NCI-H2029 treated with DMSO at 0.1 percent for 48 hours (cell line): ENCODE measurements around the gene MYCN.

ENCODE experiments used
- DNase-seq: peaks from one replicate; lab custom pipeline; 2025; lab: John Stamatoyannopoulos, UW

The MYCN gene

DNA sequence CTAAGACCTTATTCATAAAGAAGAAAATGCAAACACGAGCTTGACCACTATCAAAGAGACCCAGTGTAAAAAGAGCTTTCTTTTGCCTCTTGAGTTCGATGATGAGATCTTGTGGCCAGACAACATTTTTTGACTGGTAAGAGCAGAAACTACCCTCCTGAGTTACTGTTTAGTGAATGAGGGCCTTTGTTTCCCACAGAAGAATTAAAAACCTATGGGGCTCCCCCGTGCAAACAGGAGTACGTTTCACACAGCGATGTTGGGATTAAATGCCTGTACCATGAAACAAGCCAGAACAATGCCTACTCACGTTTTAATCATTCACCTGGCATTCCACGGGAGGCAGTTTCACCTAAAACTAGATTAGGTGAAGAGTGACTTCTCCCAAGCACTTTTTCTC, 36.0 kb downstream of the MYCN start:
- DNase-seq, result no peak

DNA sequence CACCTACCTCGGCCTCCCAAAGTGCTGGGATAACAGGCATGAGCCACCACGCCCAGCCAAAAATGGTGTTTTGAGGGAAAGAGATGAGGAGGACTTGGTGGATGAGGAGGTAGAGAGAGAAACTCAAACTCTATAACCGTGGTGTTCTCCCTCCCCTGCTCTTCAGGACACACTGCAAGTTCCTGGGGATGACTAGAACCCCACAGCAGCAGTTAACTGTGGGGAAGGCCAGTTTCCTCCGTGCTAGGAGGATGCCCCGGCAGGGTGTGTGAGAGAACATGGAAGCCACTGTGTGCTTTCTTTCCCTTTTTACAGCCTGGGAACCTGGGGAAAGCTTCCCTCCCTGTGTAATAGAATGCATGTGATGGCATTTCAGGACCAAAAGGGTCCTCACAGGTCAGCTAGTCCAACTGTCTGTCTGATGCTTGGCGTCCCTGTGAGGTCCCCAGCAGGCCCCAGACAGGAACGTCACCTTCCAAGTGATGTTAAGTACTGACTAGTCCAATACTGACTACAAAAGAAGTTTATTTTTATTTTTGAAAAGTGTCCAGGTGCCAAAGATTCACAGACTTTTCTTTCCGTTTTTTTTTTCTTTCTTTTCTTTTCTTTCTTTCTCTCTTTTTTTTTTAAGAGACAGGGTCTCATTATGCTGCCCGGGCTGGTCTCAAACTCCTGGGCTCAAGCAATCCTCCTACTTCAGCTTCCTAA, 38.9 kb downstream of the MYCN start:
- DNase-seq, result no peak

GRCh38 chr2:15979759-15980604, 39.6 kb downstream of the MYCN start:
- DNase-seq, result no peak

DNA sequence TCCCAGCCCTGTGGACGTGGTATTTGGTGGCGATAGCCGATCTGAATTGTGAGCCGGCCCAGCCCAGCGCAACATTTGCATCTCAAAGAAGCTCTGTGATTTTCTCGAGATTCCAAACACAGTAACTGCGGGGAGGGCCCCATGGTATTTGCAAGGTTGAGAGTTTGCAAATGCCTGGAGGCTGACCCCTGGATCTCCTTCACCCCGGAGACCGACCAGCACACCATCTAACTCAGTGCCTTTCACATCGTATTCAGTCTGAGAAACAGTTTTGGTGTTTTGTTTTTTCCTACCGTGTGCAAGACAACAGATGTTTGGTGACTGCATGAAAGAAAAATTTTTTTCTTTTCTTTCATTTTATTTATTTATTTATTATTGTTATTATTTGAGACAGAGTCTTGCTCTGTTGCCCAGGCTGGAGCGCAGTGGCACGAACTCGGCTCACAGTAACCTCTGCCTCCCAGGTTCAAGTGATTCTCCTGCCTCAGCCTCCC, 40.3 kb downstream of the MYCN start:
- no peak for DNase-seq

DNA sequence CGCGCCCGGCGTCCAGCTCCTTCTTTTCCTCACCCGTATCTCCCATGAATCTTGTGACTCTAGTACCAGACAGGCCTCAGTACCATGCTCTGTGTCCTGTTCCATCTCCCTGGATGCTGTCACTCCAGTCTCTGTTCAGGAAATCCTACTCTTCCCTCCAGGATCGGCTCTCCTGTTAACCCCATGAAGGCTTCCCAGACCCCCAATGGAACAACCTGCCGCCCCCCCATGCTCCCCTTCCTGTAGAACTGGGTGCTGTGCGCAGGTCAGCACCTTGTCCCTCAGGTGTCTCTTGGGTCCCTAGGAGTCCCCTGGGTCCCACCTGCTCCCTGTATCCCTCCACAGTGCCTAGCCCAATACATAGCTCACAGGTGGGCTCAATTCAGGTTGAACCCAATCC, 41.3 kb downstream of the MYCN start:
- no peak for DNase-seq

GRCh38 chr2:15982285-15983044, 42.1 kb downstream of the MYCN start:
- DNase-seq, result no peak

DNA sequence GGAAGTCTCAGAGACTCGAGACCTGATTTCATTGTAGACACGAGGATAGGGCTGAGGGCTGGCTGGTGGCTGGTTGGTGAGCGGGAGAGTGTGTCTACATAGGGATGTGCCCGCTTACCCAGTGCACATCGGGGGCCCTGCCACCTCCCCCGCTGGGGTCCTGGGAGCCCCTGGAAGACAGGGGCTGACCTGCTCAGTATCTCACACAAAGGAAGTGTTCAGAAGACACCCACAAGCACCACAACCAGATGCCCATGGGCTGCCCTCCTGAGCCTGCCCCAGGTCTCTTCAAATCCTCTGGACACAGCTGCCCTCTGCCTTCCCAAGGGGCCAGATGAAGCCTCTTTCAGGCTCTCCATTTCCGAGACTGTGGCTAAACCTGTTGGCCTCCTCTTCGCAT, 43.1 kb downstream of the MYCN start:
- no peak for DNase-seq

DNA sequence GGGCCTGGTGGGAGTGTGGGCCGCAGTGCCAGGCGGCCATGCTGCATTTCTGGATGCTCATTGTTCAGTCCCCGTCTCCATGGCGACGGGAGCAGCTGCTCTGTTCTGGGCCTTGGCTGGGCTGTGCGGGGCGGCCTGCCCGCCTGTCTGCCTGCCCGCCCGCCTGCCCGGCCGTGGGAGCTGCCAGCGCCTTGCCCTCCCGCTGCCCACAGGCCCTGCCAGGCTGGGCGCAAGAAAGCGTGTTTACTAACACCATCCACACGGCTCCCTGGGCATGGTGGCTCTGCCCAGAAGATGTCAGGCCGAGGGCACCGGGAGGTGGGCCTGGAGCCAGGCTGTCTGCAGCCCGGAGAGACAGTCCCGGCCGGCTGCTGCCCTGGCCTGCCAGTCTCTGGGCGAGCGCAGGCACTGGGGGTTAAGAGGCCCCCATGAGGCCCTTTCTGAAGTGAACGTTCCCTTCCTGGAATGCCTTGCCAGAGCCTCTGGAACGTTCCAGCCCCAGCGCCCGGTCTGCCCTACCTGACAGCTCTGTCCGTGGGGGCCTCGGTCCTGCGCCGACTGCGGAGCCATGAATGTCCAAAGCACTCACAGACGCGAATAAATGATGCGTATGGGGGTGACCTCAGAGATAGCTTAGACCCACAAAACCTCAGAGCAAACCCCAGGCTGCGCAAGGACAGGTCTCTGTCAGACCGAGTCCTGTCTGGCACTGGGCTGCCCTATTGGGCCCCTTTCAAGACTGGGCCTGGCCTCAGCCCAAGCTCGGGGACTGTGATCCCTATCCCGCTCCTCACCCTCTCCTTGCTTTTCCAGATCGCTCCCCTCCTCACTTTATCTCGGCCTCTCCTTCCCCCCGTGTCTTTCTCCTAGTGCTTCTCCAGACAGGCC, 44.3 kb downstream of the MYCN start:
- DNase-seq, result no peak

GRCh38 chr2:15985531-15985930, 45.2 kb downstream of the MYCN start:
- DNase-seq, result no peak

DNA sequence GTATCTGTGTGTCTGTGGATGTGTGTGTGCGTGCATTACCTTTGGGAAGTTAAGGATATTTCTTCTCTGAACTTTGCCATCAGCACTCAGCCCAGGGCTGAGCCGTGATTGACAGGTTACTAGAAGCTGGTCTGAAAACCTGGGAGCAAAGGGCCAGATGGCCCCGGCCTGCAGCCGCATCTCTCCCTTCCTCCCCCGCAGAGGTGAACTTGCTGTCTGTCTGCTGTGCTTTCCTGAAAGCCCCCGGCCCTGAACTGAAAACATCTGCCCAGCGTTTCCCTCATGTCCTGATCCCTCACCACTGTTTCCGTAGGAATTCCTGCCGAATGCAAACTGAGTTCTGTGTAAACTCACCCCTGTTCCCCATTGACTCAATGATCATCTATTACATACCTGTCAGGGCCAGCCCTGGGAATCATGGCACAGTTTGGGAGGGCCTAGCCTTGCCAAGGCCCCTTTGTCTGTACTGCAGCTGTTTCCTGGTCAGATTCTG, 45.8 kb downstream of the MYCN start:
- DNase-seq, result no peak

DNA sequence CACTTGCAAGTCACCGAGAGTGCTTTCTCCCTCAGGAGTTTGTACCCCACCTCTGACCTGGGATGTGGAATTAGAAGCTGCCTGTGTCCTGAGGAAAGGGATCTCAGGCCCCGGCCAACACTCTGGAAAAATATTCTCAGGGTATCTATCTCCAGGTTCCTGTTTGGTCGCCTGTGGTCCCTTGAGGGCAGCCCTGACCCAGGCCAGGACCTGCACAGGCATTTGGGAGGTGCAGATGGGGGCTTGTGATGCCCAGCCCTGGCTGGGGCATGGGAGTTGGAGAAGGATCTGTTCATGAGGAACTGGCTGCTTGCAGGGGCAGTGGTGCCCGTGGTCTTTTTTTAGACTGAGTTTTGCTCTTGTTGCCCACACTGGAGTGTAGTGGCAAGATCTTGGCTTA, 46.3 kb downstream of the MYCN start:
- no peak for DNase-seq

DNA sequence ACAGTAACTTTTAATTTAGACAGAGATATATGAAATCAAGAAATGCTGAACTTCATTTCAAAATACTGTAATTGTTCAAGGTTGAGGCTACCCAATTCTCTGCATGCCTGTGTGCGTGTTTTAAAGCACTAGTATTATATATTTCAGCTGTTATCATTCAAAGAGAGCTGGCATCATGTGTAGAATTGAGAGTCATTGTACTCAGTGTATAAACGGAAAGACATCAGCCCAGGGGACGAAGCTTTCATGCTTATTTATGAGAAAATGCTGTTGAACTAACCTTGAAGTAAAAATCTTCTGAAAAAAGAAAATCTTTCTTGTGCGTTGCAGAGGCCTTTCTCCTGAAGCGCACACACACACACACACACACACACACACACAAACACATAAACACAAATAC, 48.4 kb downstream of the MYCN start:
- no peak for DNase-seq

GRCh38 chr2:15989559-15989958, 49.2 kb downstream of the MYCN start:
- DNase-seq, result no peak

- no peak for DNase-seq
Observed at GRCh38 chr2:15990151-15991101, 50.1 kb downstream of the MYCN start.

DNA sequence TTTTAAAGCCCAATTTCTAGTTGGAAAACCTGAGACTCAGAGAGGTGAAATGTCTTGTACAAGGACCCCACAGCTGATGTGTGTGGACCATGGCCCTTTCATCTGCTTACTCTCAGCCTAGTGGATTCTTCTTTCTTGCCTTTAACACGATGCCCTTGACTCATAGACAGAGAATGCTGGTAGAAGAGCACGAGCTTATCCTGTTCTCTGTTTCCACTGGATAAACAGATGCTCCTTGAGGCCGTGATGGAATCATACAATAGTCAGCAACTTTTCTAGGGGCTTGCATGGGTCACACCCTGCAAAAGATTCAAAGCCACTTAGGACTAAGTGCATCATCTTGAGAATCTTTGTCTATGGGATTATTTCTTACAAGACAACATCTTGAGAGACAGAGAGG, 50.9 kb downstream of the MYCN start:
- no peak for DNase-seq

GRCh38 chr2:15992457-15993231, 52.3 kb downstream of the MYCN start:
- no peak for DNase-seq

DNA sequence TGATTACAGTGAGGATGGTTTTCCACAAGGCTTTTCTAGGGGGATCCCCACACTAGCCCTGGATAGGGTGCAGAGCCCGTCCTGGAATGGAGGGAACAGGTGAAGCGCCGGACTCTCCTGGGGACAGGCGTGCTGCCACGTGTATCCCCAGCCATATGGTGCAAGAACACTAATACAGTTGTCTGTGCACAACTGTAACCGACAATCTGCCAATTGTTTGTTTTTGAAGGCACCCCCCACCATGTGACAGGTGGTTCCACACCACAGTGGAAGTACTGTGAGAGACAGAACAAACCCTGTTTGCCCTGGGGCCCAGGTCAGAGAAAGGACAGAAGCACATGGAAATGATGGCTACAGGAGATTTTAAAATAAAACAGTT, 52.9 kb downstream of the MYCN start:
- no peak for DNase-seq

DNA sequence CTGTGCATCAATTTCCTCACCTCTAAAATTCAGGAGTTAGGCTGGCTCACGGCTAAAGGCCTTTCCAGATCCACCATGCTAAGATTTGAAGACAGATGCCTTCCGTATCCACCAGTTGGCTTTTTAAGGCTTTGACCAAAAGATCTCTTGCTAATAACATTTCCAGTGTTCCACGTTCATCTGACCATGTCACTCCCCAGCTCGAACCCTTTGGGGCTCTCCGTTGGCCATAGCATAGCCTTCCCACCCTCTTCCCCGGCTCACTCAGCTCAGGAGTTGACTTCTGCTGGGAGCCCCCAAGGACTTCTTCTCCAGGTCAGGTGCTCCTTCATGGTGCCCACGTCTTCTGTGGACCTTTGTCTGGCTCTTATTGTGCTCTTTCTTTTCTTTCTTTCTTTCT, 53.3 kb downstream of the MYCN start:
- DNase-seq, result no peak

GRCh38 chr2:15995603-15996002, 55.3 kb downstream of the MYCN start:
- DNase-seq, result no peak
